GM10248 (cell line): Measurements from ENCODE around the gene PPP2R5D.

Experiments
- CTCF ChIA-PET: fragments of 300-600 bp; sonication (Branson Sonifier 250); formaldehyde crosslinking; extraction: SDS; loops from one replicate; lab custom pipeline; 2021; ENCODE audit warnings: antibody characterized with exemption; lab: Yijun Ruan, JAX
- POLR2A ChIA-PET: fragments of 350-650 bp; sonication (Branson Sonifier 250); formaldehyde crosslinking; extraction: SDS; loops from one replicate; lab custom pipeline; 2020; ENCODE audit warnings: antibody characterized with exemption; lab: Yijun Ruan, JAX
- DNase-seq: peaks from one replicate; pipeline ENCODE4 v3.0.0; 2012; ENCODE audit errors: extremely low spot score
- CTCF ChIP-seq: IDR thresholded peaks from 2 replicates; pipeline ENCODE4 v1.5.1; 2012; ENCODE audit warnings: mild to moderate bottlenecking, low read depth; ENCODE audit errors: extremely low read depth, missing control alignments, control extremely low read depth

Gene PPP2R5D

GRCh38 chr6:43016943-43017334, 32.6 kb downstream of the PPP2R5D start:
- no peak for DNase-seq
- TF ChIP-seq CTCF, result no peak
- POLR2A ChIA-PET, result interaction anchor here (1.4 kb wide), 1 partner anchor 33 kb away, joined by 3 read pairs; the partner anchor contains the start of gene PPP2R5D
- CTCF ChIA-PET, result interaction anchor here (1.2 to 1.4 kb wide), 2 partner anchors 212 to 355 kb away, joined by 3 read pairs; partner anchors contain the start of gene DNPH1

GRCh38 chr6:43019152-43019551, 34.8 kb downstream of the PPP2R5D start:
- ChIA-PET CTCF (no interaction called here), POLR2A (no interaction called here)
- TF ChIP-seq CTCF, result no peak
- no peak for DNase-seq

- POLR2A ChIA-PET, result no interaction called here
- CTCF ChIA-PET, result interaction anchor here (1.8 kb wide), 1 partner anchor 119 kb away, joined by 6 read pairs; no protein-coding TSS in a partner anchor
- no peak for TF ChIP-seq CTCF
- DNase-seq, result no peak
Observed at GRCh38 chr6:43020052-43020705, 35.8 kb downstream of the PPP2R5D start.

- no peak for DNase-seq
- ChIA-PET POLR2A (no interaction called here), CTCF (interaction anchor here (1.1 to 1.8 kb wide), 4 partner anchors 30 to 120 kb away, joined by 3 to 6 read pairs (median 4); partner anchors contain the start of genes CUL7 and PPP2R5D)
- no peak for TF ChIP-seq CTCF
Observed at GRCh38 chr6:43020847-43021246, 36.5 kb downstream of the PPP2R5D start.

- TF ChIP-seq CTCF, result no peak
- DNase-seq, result peak; percentile 87
- ChIA-PET POLR2A (interaction anchor here (0.7 kb wide), 2 partner anchors 24 to 92 kb away, joined by 4 to 6 read pairs; partner anchors contain the start of gene CNPY3), CTCF (interaction anchor here (1.1 to 1.8 kb wide), 5 partner anchors 10 to 120 kb away, joined by 3 to 6 read pairs (median 4); partner anchors contain the start of genes CUL7 and PPP2R5D)
Observed at GRCh38 chr6:43021270-43022047, 37.1 kb downstream of the PPP2R5D start, which contains the start of gene RRP36. RRP36 (plus strand) TSS chr6:43021623; CDS start chr6:43021655, 32 bp downstream.

GRCh38 chr6:43024436-43024835, 40.1 kb downstream of the PPP2R5D start:
- no peak for DNase-seq
- CTCF ChIA-PET, result interaction anchor here (1.1 to 2.5 kb wide), 3 partner anchors 10 to 119 kb away, joined by 4 to 7 read pairs (median 5); partner anchors contain the start of genes KLHDC3 and MEA1
- TF ChIP-seq CTCF, result no peak
- POLR2A ChIA-PET, result interaction anchor here (0.8 kb wide), 1 partner anchor 505 kb away, joined by 3 read pairs; no protein-coding TSS in a partner anchor
